Liver (tissue), 9 donors: ENCODE data around the gene MTMR12. TPM values are rescaled to one million over a fixed set of nuclear protein-coding genes. Genes with fewer than 3 reads are reported as not detected.

ENCODE experiments used
- DNase-seq: peaks from one replicate; pipeline ENCODE4 v3.0.0-alpha.2; 2017; ENCODE audit warnings: low spot score
- H3K27ac ChIP-seq, 2 donors: one replicate each; pipeline ENCODE4 v1.7.0; 2013; ENCODE audit warnings: inconsistent platforms in 2 of 2, low read length in 2 of 2, control low read depth in 1 of 2, low read depth in 1 of 2, mild to moderate bottlenecking in 1 of 2
- H3K27me3 ChIP-seq, 4 donors: one replicate each; pipeline versions ENCODE4 v1.6.1 to v1.7.0; 2013; ENCODE audit warnings: low read length in 3 of 4, inconsistent platforms in 1 of 4, mild to moderate bottlenecking in 1 of 4, moderate library complexity in 1 of 4; ENCODE audit not compliant: control insufficient read depth in 4 of 4, insufficient read depth in 4 of 4
- H3K36me3 ChIP-seq, 4 donors: one replicate each; pipeline versions ENCODE4 v1.6.1 to v1.7.0; 2013; ENCODE audit warnings: low read length in 3 of 4, mild to moderate bottlenecking in 3 of 4, low read depth in 1 of 4, moderate library complexity in 1 of 4; ENCODE audit not compliant: control insufficient read depth in 4 of 4, insufficient read depth in 3 of 4
- H3K4me1 ChIP-seq, 4 donors: one replicate each; pipeline versions ENCODE4 v1.6.1 to v1.7.0; 2013; ENCODE audit warnings: low read length in 3 of 4, mild to moderate bottlenecking in 3 of 4, moderate library complexity in 1 of 4; ENCODE audit not compliant: control insufficient read depth in 4 of 4, insufficient read depth in 4 of 4
- H3K4me3 ChIP-seq, 3 donors: one replicate each; pipeline versions ENCODE4 v1.6.1 to v1.7.0; 2013; ENCODE audit warnings: low read length in 3 of 3, control low read depth in 1 of 3, low read depth in 1 of 3, mild to moderate bottlenecking in 1 of 3
- H3K9ac ChIP-seq, 2 donors: one replicate each; pipeline ENCODE4 v1.7.0; 2013; ENCODE audit warnings: low read length in 2 of 2, mild to moderate bottlenecking in 2 of 2, moderate library complexity in 2 of 2, control low read depth in 1 of 2, low read depth in 1 of 2
- H3K9me3 ChIP-seq, 4 donors: one replicate each; pipeline versions ENCODE4 v1.6.1 to v1.7.0; 2013; ENCODE audit warnings: low read length in 3 of 4; ENCODE audit not compliant: control insufficient read depth in 4 of 4
- ATF3 ChIP-seq: IDR thresholded peaks from 2 replicates; pipeline ENCODE4 v1.6.1; 2016; ENCODE audit warnings: antibody characterized with exemption
- CTCF ChIP-seq: fragments of 150-350 bp; IDR thresholded peaks from 2 replicates; pipeline ENCODE4 v1.5.1; 2017; ENCODE audit warnings: improper control_type of control experiment, low read depth, low read length; ENCODE audit not compliant: missing input control
- EGR1 ChIP-seq, 2 donors: IDR thresholded peaks; 2 replicates each; pipeline ENCODE4 v1.6.1; 2016 to 2018; ENCODE audit warnings: antibody characterized with exemption in 2 of 2, low read depth in 2 of 2
- FOXA1 ChIP-seq: IDR thresholded peaks from 2 replicates; pipeline ENCODE4 v1.6.1; 2016; ENCODE audit warnings: antibody characterized with exemption
- FOXA2 ChIP-seq: IDR thresholded peaks from 2 replicates; pipeline ENCODE4 v1.6.1; 2016; ENCODE audit warnings: antibody characterized with exemption
- GABPA ChIP-seq, 2 donors: IDR thresholded peaks in 1 of 2; conservative IDR thresholded peaks in 1 of 2; 2 replicates each; pipeline ENCODE4 v1.6.1; 2016; ENCODE audit warnings: antibody characterized with exemption in 2 of 2, mild to moderate bottlenecking in 1 of 2, moderate library complexity in 1 of 2
- HNF4A ChIP-seq, 2 donors: conservative IDR thresholded peaks; 2 replicates each; pipeline ENCODE4 v1.6.1; 2016; ENCODE audit warnings: antibody characterized with exemption in 2 of 2, mild to moderate bottlenecking in 2 of 2
- HNF4G ChIP-seq: IDR thresholded peaks from 2 replicates; pipeline ENCODE4 v1.6.1; 2016; ENCODE audit warnings: antibody characterized with exemption
- JUND ChIP-seq, 2 donors: IDR thresholded peaks; 2 replicates each; pipeline ENCODE4 v1.6.1; 2016; ENCODE audit warnings: antibody characterized with exemption in 2 of 2
- MAX ChIP-seq: IDR thresholded peaks from 2 replicates; pipeline ENCODE4 v1.6.1; 2016; ENCODE audit warnings: antibody characterized with exemption
- NR2F2 ChIP-seq: IDR thresholded peaks from 2 replicates; pipeline ENCODE4 v1.6.1; 2016; ENCODE audit warnings: antibody characterized with exemption
- RAD21 ChIP-seq, 2 donors: IDR thresholded peaks; 2 replicates each; pipeline ENCODE4 v1.6.1; 2016; ENCODE audit warnings: antibody characterized with exemption in 2 of 2, mild to moderate bottlenecking in 2 of 2
- REST ChIP-seq: IDR thresholded peaks from 2 replicates; pipeline ENCODE4 v1.6.1; 2016; ENCODE audit warnings: antibody characterized with exemption, mild to moderate bottlenecking
- RXRA ChIP-seq, 2 donors: IDR thresholded peaks; 2 replicates each; pipeline ENCODE4 v1.6.1; 2017 to 2018; ENCODE audit warnings: antibody characterized with exemption in 2 of 2, mild to moderate bottlenecking in 1 of 2
- SP1 ChIP-seq: IDR thresholded peaks from 2 replicates; pipeline ENCODE4 v1.6.1; 2018; ENCODE audit warnings: antibody characterized with exemption, mild to moderate bottlenecking
- TAF1 ChIP-seq: conservative IDR thresholded peaks from 2 replicates; pipeline ENCODE4 v1.6.1; 2016; ENCODE audit warnings: antibody characterized with exemption, mild to moderate bottlenecking
- YY1 ChIP-seq: IDR thresholded peaks from 2 replicates; pipeline ENCODE4 v1.6.1; 2016; ENCODE audit warnings: antibody characterized with exemption, mild to moderate bottlenecking
- ZBTB33 ChIP-seq: IDR thresholded peaks from 2 replicates; pipeline ENCODE4 v1.6.1; 2016; ENCODE audit warnings: antibody characterized with exemption
- WGBS: extraction: QIAGEN DNeasy Blood & Tissue Kit; methylation state at CpG from one replicate; pipeline ENCODE4 v1.1.7; 2013; 5-methylcytosine and 5-hydroxymethylcytosine counted together
- polyA plus RNA-seq, 2 donors: library from polyadenylated mRNA; stranded (reverse) in 1 of 2; unstranded in 1 of 2; fragments of 200-250 nt in 1 of 2; fragments of >200 nt in 1 of 2; fragmentation: Nextera tagmentation in 1 of 2; extraction: Ambion mirVana in 1 of 2; gene quantifications; one replicate each; pipeline versions ENCODE4 v1.2.1 to v1.2.3, GENCODE V29; 2013 to 2015
- total RNA-seq, 2 donors: library from RNA; depleted of rRNA; stranded (reverse); fragments of >200 nt; gene quantifications; one replicate each; pipeline ENCODE4 v1.2.3, GENCODE V29; 2014
- donor health status: healthy.
- donor health status: healthy.
- donor health status: healthy.
- donor health status: healthy.
- donor health status: healthy.

Gene MTMR12
- total and polyA plus RNA-seq, 4 donors: 4.4 to 28.7 (median 15.8) TPM

- DNase-seq: no peak
- no peaks in the 10 kb centered on the region for H3K27me3 ChIP-seq
- H3K27ac ChIP-seq: no peak overlapping the region
- peaks cover 0 to 5% (median 2%) of the 10 kb centered on the region in 4 donors for H3K36me3 ChIP-seq
- peaks cover 2 to 19% (median 7%) of the 10 kb centered on the region in 4 donors for H3K4me1 ChIP-seq
- 95% methylated on average over 3 of the region's 3 CpGs for WGBS
- H3K9ac ChIP-seq: no peak overlapping the region
- no peaks in the 10 kb centered on the region for H3K9me3 ChIP-seq
- TF ChIP-seq RAD21 (IDR thresholded peaks at IDR 0.05) (no peak), CTCF (no peak), HNF4G (no peak), MAX (no peak), RXRA (IDR thresholded peaks at IDR 0.05) (no peak), NR2F2 (no peak), EGR1 (IDR thresholded peaks at IDR 0.05; ENCODE audit: low read depth in 2 of 2) (no peak), FOXA2 (no peak), FOXA1 (no peak), SP1 (no peak), ZBTB33 (no peak), JUND (IDR thresholded peaks at IDR 0.05) (no peak), HNF4A (conservative IDR thresholded peaks at IDR 0.05) (no peak), ATF3 (no peak)
- no peak overlapping the region for H3K4me3 ChIP-seq
These were observed 33.5 kb downstream of the MTMR12 start for GRCh38 chr5:32279223-32279622.

- no peak overlapping the region for H3K9ac ChIP-seq
- no peak for DNase-seq
- no peak for TF ChIP-seq ATF3
- TF ChIP-seq NR2F2: no peak
- TF ChIP-seq REST: no peak
- no peak for TF ChIP-seq EGR1 (IDR thresholded peaks at IDR 0.05; ENCODE audit: low read depth in 2 of 2)
- TF ChIP-seq YY1: no peak
- TF ChIP-seq HNF4G: no peak
- TF ChIP-seq CTCF: no peak
- TF ChIP-seq TAF1: no peak
- no peak for TF ChIP-seq MAX
- TF ChIP-seq SP1: no peak
- TF ChIP-seq RAD21 (IDR thresholded peaks at IDR 0.05): no peak
- TF ChIP-seq RXRA (IDR thresholded peaks at IDR 0.05): no peak
- no peak for TF ChIP-seq FOXA2
- no peak for TF ChIP-seq JUND (IDR thresholded peaks at IDR 0.05)
- no peak for TF ChIP-seq ZBTB33
- TF ChIP-seq GABPA (IDR thresholded peaks at IDR 0.05 in 1 of 2, conservative IDR thresholded peaks at IDR 0.05 in 1 of 2): no peak
- peaks cover 7 to 10% (median 9%) of the 10 kb centered on the region in 4 donors for H3K36me3 ChIP-seq
- peaks cover 2 to 15% (median 7%) of the 10 kb centered on the region in 4 donors for H3K4me1 ChIP-seq
- no peak overlapping the region for H3K27ac ChIP-seq
- no peak overlapping the region for H3K4me3 ChIP-seq
- H3K27me3 ChIP-seq: no peaks in the 10 kb centered on the region
- 87% methylated on average over 3 of the region's 3 CpGs for WGBS
- H3K9me3 ChIP-seq: no peaks in the 10 kb centered on the region
These were observed 34.3 kb downstream of the MTMR12 start for GRCh38 chr5:32278406-32278805.
